ENCODE data around the gene ALB. TPM values are rescaled to one million over a fixed set of nuclear protein-coding genes. Genes with fewer than 3 reads are reported as not detected.

Gene ALB
- total RNA-seq, 1 donor from 2014 or later = 113 TPM

DNA sequence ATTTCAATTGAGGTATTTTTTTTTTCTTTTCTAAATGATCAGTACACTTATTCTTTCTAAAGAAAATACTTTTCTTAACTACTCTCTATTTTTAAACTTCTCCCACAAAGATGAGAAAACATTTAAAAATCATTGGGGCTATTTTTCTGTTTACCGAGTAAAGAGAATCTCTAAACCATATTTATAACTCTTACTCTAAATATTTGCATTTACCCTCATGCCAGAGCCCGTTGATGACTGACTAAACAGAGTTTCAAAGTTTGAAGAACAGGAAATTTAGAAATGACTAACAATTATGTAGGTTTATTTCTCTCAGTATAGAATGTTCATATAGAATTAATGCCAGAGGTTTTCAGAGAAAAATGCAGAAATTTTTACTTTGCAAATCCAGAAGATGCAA, 2.7 kb upstream of the ALB start:
- H3K36me3 Mint-ChIP-seq = no peaks in the 10 kb centered on the region
- no peak for DNase-seq (ENCODE audit: extremely low spot score, unreplicated experiment)
- no peak overlapping the region for H3K4me3 Mint-ChIP-seq
- no peak overlapping the region for H3K27ac Mint-ChIP-seq
- TF ChIP-seq, protein P1, sequence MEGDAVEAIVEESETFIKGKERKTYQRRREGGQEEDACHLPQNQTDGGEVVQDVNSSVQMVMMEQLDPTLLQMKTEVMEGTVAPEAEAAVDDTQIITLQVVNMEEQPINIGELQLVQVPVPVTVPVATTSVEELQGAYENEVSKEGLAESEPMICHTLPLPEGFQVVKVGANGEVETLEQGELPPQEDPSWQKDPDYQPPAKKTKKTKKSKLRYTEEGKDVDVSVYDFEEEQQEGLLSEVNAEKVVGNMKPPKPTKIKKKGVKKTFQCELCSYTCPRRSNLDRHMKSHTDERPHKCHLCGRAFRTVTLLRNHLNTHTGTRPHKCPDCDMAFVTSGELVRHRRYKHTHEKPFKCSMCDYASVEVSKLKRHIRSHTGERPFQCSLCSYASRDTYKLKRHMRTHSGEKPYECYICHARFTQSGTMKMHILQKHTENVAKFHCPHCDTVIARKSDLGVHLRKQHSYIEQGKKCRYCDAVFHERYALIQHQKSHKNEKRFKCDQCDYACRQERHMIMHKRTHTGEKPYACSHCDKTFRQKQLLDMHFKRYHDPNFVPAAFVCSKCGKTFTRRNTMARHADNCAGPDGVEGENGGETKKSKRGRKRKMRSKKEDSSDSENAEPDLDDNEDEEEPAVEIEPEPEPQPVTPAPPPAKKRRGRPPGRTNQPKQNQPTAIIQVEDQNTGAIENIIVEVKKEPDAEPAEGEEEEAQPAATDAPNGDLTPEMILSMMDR (conservative IDR thresholded peaks at IDR 0.05) = no peak
- no peaks in the 10 kb centered on the region for H3K9me3 Mint-ChIP-seq
- H3K4me1 Mint-ChIP-seq (ENCODE audit: unreplicated experiment) = no peaks in the 10 kb centered on the region
- H3K27me3 Mint-ChIP-seq = no peaks in the 10 kb centered on the region

GRCh38 chr4:73404457-73404856, 370 bp downstream of the ALB start:
- Mint-ChIP-seq H3K27ac (no peak overlapping the region), H3K36me3 (no peaks in the 10 kb centered on the region), H3K4me3 (no peak overlapping the region), H3K4me1 (ENCODE audit: unreplicated experiment) (no peaks in the 10 kb centered on the region), H3K27me3 (no peaks in the 10 kb centered on the region), H3K9me3 (no peaks in the 10 kb centered on the region)
- TF ChIP-seq, protein P1 (conservative IDR thresholded peaks at IDR 0.05) = no peak
- DNase-seq (ENCODE audit: extremely low spot score, unreplicated experiment) = no peak

DNA sequence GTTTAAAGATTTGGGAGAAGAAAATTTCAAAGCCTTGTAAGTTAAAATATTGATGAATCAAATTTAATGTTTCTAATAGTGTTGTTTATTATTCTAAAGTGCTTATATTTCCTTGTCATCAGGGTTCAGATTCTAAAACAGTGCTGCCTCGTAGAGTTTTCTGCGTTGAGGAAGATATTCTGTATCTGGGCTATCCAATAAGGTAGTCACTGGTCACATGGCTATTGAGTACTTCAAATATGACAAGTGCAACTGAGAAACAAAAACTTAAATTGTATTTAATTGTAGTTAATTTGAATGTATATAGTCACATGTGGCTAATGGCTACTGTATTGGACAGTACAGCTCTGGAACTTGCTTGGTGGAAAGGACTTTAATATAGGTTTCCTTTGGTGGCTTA, 1.1 kb downstream of the ALB start:
- Mint-ChIP-seq H3K36me3 (no peaks in the 10 kb centered on the region), H3K27ac (no peak overlapping the region), H3K4me1 (ENCODE audit: unreplicated experiment) (no peaks in the 10 kb centered on the region), H3K27me3 (no peaks in the 10 kb centered on the region), H3K4me3 (no peak overlapping the region), H3K9me3 (no peaks in the 10 kb centered on the region)
- TF ChIP-seq, protein P1 (conservative IDR thresholded peaks at IDR 0.05) = no peak
- DNase-seq (ENCODE audit: extremely low spot score, unreplicated experiment) = no peak

- Mint-ChIP-seq H3K27ac (no peak overlapping the region), H3K4me1 (ENCODE audit: unreplicated experiment) (no peaks in the 10 kb centered on the region), H3K9me3 (no peaks in the 10 kb centered on the region), H3K27me3 (no peaks in the 10 kb centered on the region), H3K36me3 (no peaks in the 10 kb centered on the region), H3K4me3 (no peak overlapping the region)
- TF ChIP-seq, protein P1 (conservative IDR thresholded peaks at IDR 0.05) = no peak
- no peak for DNase-seq (ENCODE audit: extremely low spot score, unreplicated experiment)
These were observed 2.4 kb downstream of the ALB start for GRCh38 chr4:73406548-73406875.

- H3K4me1 Mint-ChIP-seq (ENCODE audit: unreplicated experiment) = no peaks in the 10 kb centered on the region
- H3K36me3 Mint-ChIP-seq = no peaks in the 10 kb centered on the region
- H3K4me3 Mint-ChIP-seq = no peak overlapping the region
- H3K27ac Mint-ChIP-seq = no peak overlapping the region
- TF ChIP-seq, protein P1 (conservative IDR thresholded peaks at IDR 0.05) = no peak
- no peak for DNase-seq (ENCODE audit: extremely low spot score, unreplicated experiment)
- no peaks in the 10 kb centered on the region for H3K9me3 Mint-ChIP-seq
- no peaks in the 10 kb centered on the region for H3K27me3 Mint-ChIP-seq
These were observed 3.2 kb downstream of the ALB start for GRCh38 chr4:73407227-73407673.

Data from type B pancreatic cell (in vitro differentiated cells).